ENCODE results near the gene CST11.

Gene CST11

DNA sequence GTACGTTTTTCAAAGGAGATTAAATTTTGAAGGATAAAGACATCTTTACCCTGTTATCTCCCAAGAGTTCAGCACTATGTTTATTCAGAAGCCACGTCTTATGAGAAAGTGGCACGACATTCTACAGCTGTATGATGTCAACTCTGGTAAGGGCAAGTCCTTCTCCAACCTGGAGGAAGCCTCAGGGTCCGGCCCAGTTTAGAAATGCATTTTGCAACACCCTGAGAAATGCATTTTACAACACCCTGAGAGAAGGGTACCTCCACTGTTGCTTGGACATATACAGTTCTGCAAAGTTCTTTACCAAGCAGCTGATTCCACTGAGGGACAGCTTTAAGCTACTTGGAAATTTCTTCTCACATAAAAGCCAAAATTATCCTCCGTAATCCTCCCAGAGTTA is 48.9 kb downstream of the CST11 start:
- H3K4me1 ChIP-seq (ENCODE audit: control insufficient read depth, low read length), result no peaks in the 10 kb centered on the region
- no peak overlapping the region for H3K27ac ChIP-seq (ENCODE audit: low read depth, low read length)
- no peaks in the 10 kb centered on the region for H3K27me3 ChIP-seq (ENCODE audit: control insufficient read depth, low read length)
- no peak for TF ChIP-seq CTCF (IDR thresholded peaks at IDR 0.05; ENCODE audit: low read depth, low read length, poor library complexity, severe bottlenecking)
- TF ChIP-seq EZH2phosphoT487 (IDR thresholded peaks at IDR 0.05; ENCODE audit: borderline replicate concordance, low read length), result no peak
- H3K79me2 ChIP-seq (ENCODE audit: control insufficient read depth, low read length), result peaks cover 50% of the 10 kb centered on the region
- H3K9me3 ChIP-seq (ENCODE audit: control insufficient read depth, insufficient read depth, low read length), result no peaks in the 10 kb centered on the region
- H3K4me2 ChIP-seq (ENCODE audit: low read length), result no peak overlapping the region
- no peak overlapping the region for H3K4me3 ChIP-seq (ENCODE audit: low read length)
- H3K36me3 ChIP-seq (ENCODE audit: control insufficient read depth, low read length), result peaks cover 4% of the 10 kb centered on the region; the same call in 1 of the 2 replicates
- no peaks in the 10 kb centered on the region for H3K9me2 ChIP-seq (replicated peaks; ENCODE audit: control insufficient read depth, low read length)
- H4K20me1 ChIP-seq (ENCODE audit: control insufficient read depth, insufficient read depth, low read depth, low read length), result no peaks in the 10 kb centered on the region; the same call in 1 of the 2 replicates
- no peaks in the 10 kb centered on the region for H3F3A ChIP-seq (ENCODE audit: control insufficient read depth, insufficient read depth)

DNA sequence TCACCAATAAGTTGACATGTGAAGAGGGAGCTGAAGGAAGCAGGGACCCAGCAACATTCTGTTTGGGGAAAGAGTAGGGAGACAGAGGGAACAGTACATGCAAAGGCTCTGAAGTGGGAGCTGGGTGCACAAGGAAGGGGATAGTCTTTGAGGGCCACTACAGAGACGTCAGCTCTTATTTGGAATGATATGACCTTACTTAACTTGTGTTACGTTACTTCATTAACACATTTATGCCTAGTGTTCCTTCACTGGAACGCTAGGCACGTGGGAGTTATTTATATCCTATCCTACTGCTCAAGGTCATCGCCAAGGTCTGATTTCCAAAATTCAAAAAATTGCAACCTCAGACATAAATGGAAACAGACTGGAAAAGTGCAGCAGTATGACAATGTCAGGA is 51.6 kb downstream of the CST11 start:
- Histone ChIP-seq H3K4me3 (ENCODE audit: low read length) (no peak overlapping the region), H3K27me3 (ENCODE audit: control insufficient read depth, low read length) (no peaks in the 10 kb centered on the region), H3K4me2 (ENCODE audit: low read length) (no peak overlapping the region), H4K20me1 (ENCODE audit: control insufficient read depth, insufficient read depth, low read depth, low read length) (no peaks in the 10 kb centered on the region; the same call in 1 of the 2 replicates), H3F3A (ENCODE audit: control insufficient read depth, insufficient read depth) (no peaks in the 10 kb centered on the region), H3K36me3 (ENCODE audit: control insufficient read depth, low read length) (peaks cover 4% of the 10 kb centered on the region; the same call in 1 of the 2 replicates), H3K9me3 (ENCODE audit: control insufficient read depth, insufficient read depth, low read length) (no peaks in the 10 kb centered on the region), H3K79me2 (ENCODE audit: control insufficient read depth, low read length) (peaks cover 23% of the 10 kb centered on the region), H3K27ac (ENCODE audit: low read depth, low read length) (no peak overlapping the region), H3K9me2 (replicated peaks; ENCODE audit: control insufficient read depth, low read length) (no peaks in the 10 kb centered on the region), H3K4me1 (ENCODE audit: control insufficient read depth, low read length) (no peaks in the 10 kb centered on the region)
- no peak for TF ChIP-seq CTCF (IDR thresholded peaks at IDR 0.05; ENCODE audit: low read depth, low read length, poor library complexity, severe bottlenecking)
- TF ChIP-seq EZH2phosphoT487 (IDR thresholded peaks at IDR 0.05; ENCODE audit: borderline replicate concordance, low read length), result no peak

All from DOHH2 (cell line).